NCI-H2107 (cell line): Measurements from ENCODE around the gene TBL1X.

Experiments used
- DNase-seq: peaks from one replicate; lab custom pipeline; 2025; lab: John Stamatoyannopoulos, UW

TBL1X gene

GRCh38 chrX:9765737-9766097 is 300.9 kb downstream of the TBL1X start, which contains the start of gene GPR143:
Gene GPR143 (minus strand): TSS chrX:9765847. CDS start chrX:9765817, 30 bp downstream.
- DNase-seq = no peak

GRCh38 chrX:9767375-9767774 is 302.5 kb downstream of the TBL1X start:
- DNase-seq = peak; percentile 74

- peak; percentile 15 for DNase-seq
These were observed 303.5 kb downstream of the TBL1X start for GRCh38 chrX:9768321-9768839.

GRCh38 chrX:9770319-9770718 is 305.5 kb downstream of the TBL1X start:
- no peak for DNase-seq

- no peak for DNase-seq
These were observed 308.1 kb downstream of the TBL1X start for GRCh38 chrX:9772943-9773342.

GRCh38 chrX:9775930-9776329 is 311.1 kb downstream of the TBL1X start:
- no peak for DNase-seq

GRCh38 chrX:9781941-9782340 is 317.1 kb downstream of the TBL1X start:
- no peak for DNase-seq

GRCh38 chrX:9784332-9784731 is 319.5 kb downstream of the TBL1X start:
- DNase-seq = no peak

GRCh38 chrX:9785254-9785943 is 320.5 kb downstream of the TBL1X start:
- no peak for DNase-seq

GRCh38 chrX:9785944-9786797 is 321.3 kb downstream of the TBL1X start, which contains the start of gene SHROOM2:
Gene SHROOM2 (plus strand): TSS chrX:9786429. CDS start chrX:9786546, 117 bp downstream.
- DNase-seq = no peak

GRCh38 chrX:9786798-9787635 is 322.2 kb downstream of the TBL1X start:
- DNase-seq = no peak

- DNase-seq = no peak
These were observed 324.1 kb downstream of the TBL1X start for GRCh38 chrX:9788911-9789310.

GRCh38 chrX:9789555-9789954 is 324.7 kb downstream of the TBL1X start:
- DNase-seq = no peak
